Keratinocyte (primary cell): ENCODE measurements around the gene WDR91. TPM values are rescaled to one million over a fixed set of nuclear protein-coding genes. Genes with fewer than 3 reads are reported as not detected.

ENCODE experiments used
- DNase-seq: peaks from one replicate; pipeline ENCODE4 v3.0.0-alpha.2; 2011; ENCODE audit warnings: low read depth, missing footprints, low spot score
- FAIRE-seq: peaks from 2 replicates; lab custom pipeline; 2011; peaks lifted over from hg19 to GRCh38; lab: Jason Lieb, UNC
- H2AFZ ChIP-seq: 2 replicates; pipeline ENCODE4 v1.6.0; 2012; ENCODE audit warnings: low read length, control low read depth, inconsistent platforms; ENCODE audit not compliant: control insufficient read depth
- H3K27ac ChIP-seq: 2 replicates; pipeline ENCODE4 v1.5.1; 2011; ENCODE audit warnings: low read length; ENCODE audit not compliant: control insufficient read depth, insufficient read depth
- H3K27me3 ChIP-seq: 3 replicates; pipeline ENCODE4 v1.6.0; 2011; ENCODE audit warnings: low read length; ENCODE audit not compliant: control insufficient read depth, insufficient read depth; ENCODE audit errors: extremely low read depth
- H3K36me3 ChIP-seq, 2 experiments: 2 replicates in 1 of 2; 3 replicates in 1 of 2; pipeline ENCODE4 v1.5.1; 2011; ENCODE audit warnings: low read length in 2 of 2, mild to moderate bottlenecking in 1 of 2; ENCODE audit not compliant: control insufficient read depth in 2 of 2, insufficient read depth in 2 of 2; ENCODE audit errors: extremely low read depth in 1 of 2
- H3K4me1 ChIP-seq: 3 replicates; pipeline ENCODE4 v1.5.1; 2011; ENCODE audit warnings: low read length; ENCODE audit not compliant: control insufficient read depth, insufficient read depth; ENCODE audit errors: extremely low read depth
- H3K4me2 ChIP-seq: 3 replicates; pipeline ENCODE4 v1.6.0; 2011; ENCODE audit warnings: low read depth, low read length; ENCODE audit not compliant: control insufficient read depth, insufficient read depth; ENCODE audit errors: extremely low read depth
- H3K4me3 ChIP-seq, 3 experiments: fragments of 200-600 bp in 1 of 3; sonication (generic) in 1 of 3; 2 replicates in 2 of 3; 3 replicates in 1 of 3; pipeline ENCODE4 v1.5.1; 2011 to 2016; ENCODE audit warnings: low read length in 3 of 3, mild to moderate bottlenecking in 3 of 3, control low read depth in 2 of 3, inconsistent platforms in 1 of 3, low read depth in 1 of 3, mixed read lengths in 1 of 3, mixed run types in 1 of 3, moderate library complexity in 1 of 3; ENCODE audit not compliant: control insufficient read depth in 2 of 3, insufficient read depth in 2 of 3; ENCODE audit errors: extremely low read depth in 1 of 3
- H3K79me2 ChIP-seq: 2 replicates; pipeline ENCODE4 v1.6.0; 2012; ENCODE audit warnings: low read length; ENCODE audit not compliant: control insufficient read depth, insufficient read depth
- H3K9ac ChIP-seq: 3 replicates; pipeline ENCODE4 v1.6.0; 2011; ENCODE audit warnings: low read length; ENCODE audit not compliant: control insufficient read depth, insufficient read depth; ENCODE audit errors: extremely low read depth
- H3K9me1 ChIP-seq: 3 replicates; pipeline ENCODE4 v1.6.0; 2011; ENCODE audit warnings: low read length; ENCODE audit not compliant: control insufficient read depth, insufficient read depth; ENCODE audit errors: extremely low read depth
- H3K9me3 ChIP-seq: 2 replicates; pipeline ENCODE4 v1.5.1; 2012; ENCODE audit warnings: low read depth, low read length; ENCODE audit not compliant: control insufficient read depth
- H4K20me1 ChIP-seq: 3 replicates; pipeline ENCODE4 v1.6.0; 2011; ENCODE audit warnings: low read length; ENCODE audit not compliant: control insufficient read depth, insufficient read depth; ENCODE audit errors: extremely low read depth
- CTCF ChIP-seq, 3 experiments: IDR thresholded peaks in 1 of 3; conservative IDR thresholded peaks in 1 of 3; optimal IDR thresholded peaks in 1 of 3; 2 replicates in 2 of 3; 3 replicates in 1 of 3; pipeline versions ENCODE3 to v1.5.1; 2011; ENCODE audit warnings: low read length in 3 of 3, mild to moderate bottlenecking in 3 of 3, moderate library complexity in 2 of 3, control low read depth in 1 of 3, inconsistent platforms in 1 of 3; ENCODE audit not compliant: insufficient read depth in 2 of 3; ENCODE audit errors: extremely low read depth in 1 of 3
- EZH2 ChIP-seq: IDR thresholded peaks from one replicate; pipeline ENCODE4 v1.6.1; 2012; ENCODE audit warnings: inconsistent platforms, mild to moderate bottlenecking, low read length, moderate library complexity
- dilution Hi-C: fragments of 300-500 bp; cut with MboI; formaldehyde crosslinking; loops from one replicate; pipeline ENCODE4 v1.7.0; 2020; ENCODE audit warnings: low sequenced_read_pairs; ENCODE audit not compliant: extremely low pct_ligation_motif_present
- polyA plus RNA-seq, 5 experiments: library from polyadenylated mRNA; depleted of rRNA in 3 of 5; stranded (reverse) in 3 of 5; stranded (forward) in 1 of 5; unstranded in 1 of 5; fragments of >200 nt; gene quantifications; 1 replicate in 1 of 5; 2 replicates in 3 of 5; 3 replicates in 1 of 5; pipeline versions ENCODE4 v1.2.1 to v1.2.3, GENCODE V29; 2011 to 2012; ENCODE audit warnings: missing spikeins in 2 of 5, low read depth in 1 of 5, low replicate concordance in 1 of 5

The WDR91 gene
- polyA plus RNA-seq, 1 donor (not counting 4 experiments of a cell fraction or from before 2014, with no cell fraction given) = 22.5 TPM

- FAIRE-seq (no peak), DNase-seq (no peak)
- TF ChIP-seq CTCF (optimal IDR thresholded peaks at IDR 0.05 in 1 of 3, IDR thresholded peaks at IDR 0.05 in 1 of 3, conservative IDR thresholded peaks at IDR 0.05 in 1 of 3; ENCODE audit: extremely low read depth in 1 of 3, insufficient read depth in 2 of 3, low read length in 3 of 3) = no peak
- TF ChIP-seq EZH2 = no peak
- no peaks in the 10 kb centered on the region for H3K79me2 ChIP-seq
- H3K27ac ChIP-seq = peak overlapping the region; percentile 37
- H3K36me3 ChIP-seq = peaks cover 3 to 4% of the 10 kb centered on the region in 2 experiments
- H3K4me1 ChIP-seq = peaks cover 7% of the 10 kb centered on the region
- no peak overlapping the region for H3K4me2 ChIP-seq
- no peaks in the 10 kb centered on the region for H4K20me1 ChIP-seq
- dilution Hi-C loops = loop anchor here (25.0 kb wide), 1 partner anchor 173 kb away; the partner anchor contains the start of gene AGBL3
- no peaks in the 10 kb centered on the region for H3K27me3 ChIP-seq
- H3K9me3 ChIP-seq = no peaks in the 10 kb centered on the region
- H3K4me3 ChIP-seq = no peak overlapping the region
- H2AFZ ChIP-seq = no peak overlapping the region
- H3K9ac ChIP-seq = no peak overlapping the region
- peaks cover 2% of the 10 kb centered on the region for H3K9me1 ChIP-seq
Observed at GRCh38 chr7:135160098-135160857, 51.0 kb downstream of the WDR91 start.

GRCh38 chr7:135159359-135160085 lies 51.8 kb downstream of the WDR91 start:
- Histone ChIP-seq H3K27me3 (no peaks in the 10 kb centered on the region), H3K79me2 (no peaks in the 10 kb centered on the region), H3K9ac (no peak overlapping the region), H3K36me3 (peaks cover 0 to 3% of the 10 kb centered on the region in 2 experiments), H4K20me1 (no peaks in the 10 kb centered on the region), H3K27ac (peak overlapping the region; percentile 37), H3K4me3 (no peak overlapping the region), H3K9me1 (peaks cover 2% of the 10 kb centered on the region), H3K9me3 (no peaks in the 10 kb centered on the region), H3K4me2 (no peak overlapping the region), H2AFZ (no peak overlapping the region), H3K4me1 (peaks cover 7% of the 10 kb centered on the region)
- DNase-seq (no peak), FAIRE-seq (no peak)
- dilution Hi-C loops = loop anchor here (25.0 kb wide), 1 partner anchor 172 kb away; the partner anchor contains the start of gene AGBL3
- TF ChIP-seq CTCF (optimal IDR thresholded peaks at IDR 0.05 in 1 of 3, IDR thresholded peaks at IDR 0.05 in 1 of 3, conservative IDR thresholded peaks at IDR 0.05 in 1 of 3; ENCODE audit: extremely low read depth in 1 of 3, insufficient read depth in 2 of 3, low read length in 3 of 3) (no peak), EZH2 (no peak)
